GM21717 (cell line): Measurements from ENCODE around the gene ARL2.
"Not testable (repeated sequence)": the region's sequence is repeated elsewhere in the genome, so short reads cannot be mapped to it uniquely, and the experiment has no call there.

Experiments used
- ATAC-seq: cut with Tn5 transposase; IDR thresholded peaks from one replicate; pipeline ENCODE4 v1.9.1; 2021; ENCODE audit warnings: mild to moderate bottlenecking, moderate library complexity; ENCODE audit not compliant: unreplicated experiment

Gene ARL2

GRCh38 chr11:65013888-65014725, at the start of gene ARL2:
Gene ARL2, plus strand, starts transcription at chr11:65014160. Its CDS starts 48 bp downstream, at chr11:65014208.
- ATAC-seq, result peak; percentile 60

GRCh38 chr11:64967375-64967774, 46.6 kb upstream of the ARL2 start:
- ATAC-seq, result no peak

GRCh38 chr11:64969209-64969608, 44.8 kb upstream of the ARL2 start:
- no peak for ATAC-seq

GRCh38 chr11:64970731-64971151, 43.2 kb upstream of the ARL2 start:
- ATAC-seq, result no peak

- ATAC-seq, result no peak
Measured at GRCh38 chr11:64971421-64972233, 42.3 kb upstream of the ARL2 start, which contains the start of gene MAJIN. Gene MAJIN, minus strand, starts transcription at chr11:64972108. Its CDS starts 12,703 bp downstream, at chr11:64959405.

- ATAC-seq, result no peak
Measured at GRCh38 chr11:64974124-64974523, 39.8 kb upstream of the ARL2 start.

- no peak for ATAC-seq
Measured at GRCh38 chr11:64976651-64977050, 37.3 kb upstream of the ARL2 start.

GRCh38 chr11:64983339-64983738, 30.6 kb upstream of the ARL2 start:
- not testable (repeated sequence) for ATAC-seq

- ATAC-seq, result no peak
Measured at GRCh38 chr11:64987998-64988854, 25.7 kb upstream of the ARL2 start.

GRCh38 chr11:64989416-64989815, 24.5 kb upstream of the ARL2 start:
- no peak for ATAC-seq

- no peak for ATAC-seq
Measured at GRCh38 chr11:64990222-64990923, 23.6 kb upstream of the ARL2 start.

GRCh38 chr11:64994318-64994717, 19.6 kb upstream of the ARL2 start:
- ATAC-seq, result no peak

GRCh38 chr11:64996327-64996709, 17.6 kb upstream of the ARL2 start:
- ATAC-seq, result no peak

- ATAC-seq, result no peak
Measured at GRCh38 chr11:64996710-64997380, 17.1 kb upstream of the ARL2 start, which contains the start of gene BATF2. Gene BATF2, minus strand, starts transcription at chr11:64996971. Its CDS starts 57 bp downstream, at chr11:64996914.

- no peak for ATAC-seq
Measured at GRCh38 chr11:64998141-64998540, 15.8 kb upstream of the ARL2 start.

- ATAC-seq, result no peak
Measured at GRCh38 chr11:64998690-64999431, 15.1 kb upstream of the ARL2 start.

GRCh38 chr11:64999478-64999877, 14.5 kb upstream of the ARL2 start:
- no peak for ATAC-seq

- ATAC-seq, result no peak
Measured at GRCh38 chr11:65002706-65003105, 11.3 kb upstream of the ARL2 start.

- no peak for ATAC-seq
Measured at GRCh38 chr11:65003282-65003681, 10.7 kb upstream of the ARL2 start.
